Brain pericyte (primary cell): ENCODE measurements around the gene ANKRD11.
A peak's percentile ranks its signal among the peaks of the same experiment; 100 is the strongest.
"Not testable (repeated sequence)": the region's sequence is repeated elsewhere in the genome, so short reads cannot be mapped to it uniquely, and the experiment has no call there.

ENCODE experiments used
- DNase-seq: peaks from one replicate; pipeline ENCODE4 v3.0.0-alpha.2; 2012; ENCODE audit warnings: low read depth, low spot score

The ANKRD11 gene

GRCh38 chr16:89433363-89433984 lies 56.9 kb downstream of the ANKRD11 start:
- DNase-seq: not testable (repeated sequence)

- DNase-seq: no peak
Measured at GRCh38 chr16:89431630-89432029, 58.7 kb downstream of the ANKRD11 start.

- DNase-seq: no peak
Measured at GRCh38 chr16:89431158-89431584, 59.2 kb downstream of the ANKRD11 start.

GRCh38 chr16:89430436-89431157 lies 59.8 kb downstream of the ANKRD11 start:
- no peak for DNase-seq

- DNase-seq: not testable (repeated sequence)
Measured at GRCh38 chr16:89428605-89429004, 61.8 kb downstream of the ANKRD11 start.

GRCh38 chr16:89426736-89427530 lies 63.4 kb downstream of the ANKRD11 start:
- DNase-seq: no peak

- no peak for DNase-seq
Measured at GRCh38 chr16:89425523-89425922, 64.8 kb downstream of the ANKRD11 start.

- DNase-seq: no peak
Measured at GRCh38 chr16:89423681-89424260, 66.6 kb downstream of the ANKRD11 start.

GRCh38 chr16:89422905-89423630 lies 67.3 kb downstream of the ANKRD11 start:
- DNase-seq: no peak

- no peak for DNase-seq
Measured at GRCh38 chr16:89422527-89422904, 67.8 kb downstream of the ANKRD11 start.

- not testable (repeated sequence) for DNase-seq
Measured at GRCh38 chr16:89421300-89421699, 69.1 kb downstream of the ANKRD11 start.

GRCh38 chr16:89420204-89420603 lies 70.2 kb downstream of the ANKRD11 start:
- no peak for DNase-seq

- DNase-seq: no peak
Measured at GRCh38 chr16:89418352-89418751, 72.0 kb downstream of the ANKRD11 start.

GRCh38 chr16:89417352-89417751 lies 73.0 kb downstream of the ANKRD11 start:
- DNase-seq: no peak

GRCh38 chr16:89413811-89414585 lies 76.4 kb downstream of the ANKRD11 start:
- no peak for DNase-seq

GRCh38 chr16:89412811-89413210 lies 77.5 kb downstream of the ANKRD11 start:
- peak; percentile 98 for DNase-seq

GRCh38 chr16:89411335-89411850 lies 79.0 kb downstream of the ANKRD11 start:
- no peak for DNase-seq

GRCh38 chr16:89410794-89411309 lies 79.5 kb downstream of the ANKRD11 start:
- peak; percentile 99 for DNase-seq

GRCh38 chr16:89410322-89410721 lies 80.0 kb downstream of the ANKRD11 start:
- DNase-seq: no peak

- DNase-seq: no peak
Measured at GRCh38 chr16:89409161-89409711, 81.1 kb downstream of the ANKRD11 start.
